Hepatocyte (in vitro differentiated cells): ENCODE data around the gene BBS9.

Source experiments
- CTCF ChIP-seq: fragments of 200-600 bp; sonication (generic); IDR thresholded peaks from 2 replicates; pipeline ENCODE4 v1.5.1; 2016; ENCODE audit warnings: antibody characterized with exemption, mild to moderate bottlenecking; ENCODE audit not compliant: poor library complexity
- EZH2 ChIP-seq: fragments of 200-600 bp; sonication (generic); IDR thresholded peaks from 2 replicates; pipeline ENCODE4 v1.6.1; 2016; ENCODE audit warnings: antibody characterized with exemption, mild to moderate bottlenecking, borderline replicate concordance

GRCh38 chr7:33579673-33579960 is 450.3 kb downstream of the BBS9 start:
- no peak for TF ChIP-seq EZH2
- TF ChIP-seq CTCF: no peak
